Gastrocnemius medialis (tissue), 4 donors: ENCODE results near the gene CHKB. TPM values are rescaled to one million over a fixed set of nuclear protein-coding genes. Genes with fewer than 3 reads are reported as not detected.

Experiments
- ATAC-seq, 2 donors: fragments of 150-250 bp; one replicate each; pipeline ENCODE4 v1.9.1; 2016
- DNase-seq, 2 donors: peaks; one replicate each; pipeline ENCODE4 v3.0.0-alpha.2; 2019
- H3K27ac ChIP-seq, 4 donors: fragments of 200-600 bp; sonication (generic); 1 replicate in 1 of 4; 2 replicates in 3 of 4; pipeline ENCODE4 v1.5.1; 2016 to 2018; ENCODE audit warnings: mild to moderate bottlenecking in 2 of 4, moderate library complexity in 1 of 4
- H3K27me3 ChIP-seq, 3 donors: fragments of 200-600 bp; sonication (generic) in 2 of 3; 1 replicate in 1 of 3; 2 replicates in 2 of 3; pipeline versions ENCODE4 v1.5.1 to v1.6.0; 2016 to 2019; ENCODE audit warnings: mild to moderate bottlenecking in 1 of 3, moderate library complexity in 1 of 3
- H3K36me3 ChIP-seq, 2 donors: fragments of 200-600 bp; sonication (generic) in 1 of 2; one replicate each; pipeline ENCODE4 v1.5.1; 2017 to 2018
- H3K4me1 ChIP-seq, 2 donors: fragments of 200-600 bp; sonication (generic) in 1 of 2; one replicate each; pipeline ENCODE4 v1.5.1; 2016 to 2017; ENCODE audit warnings: mild to moderate bottlenecking in 2 of 2
- H3K4me3 ChIP-seq, 4 donors: fragments of 200-600 bp; sonication (generic) in 3 of 4; 1 replicate in 1 of 4; 2 replicates in 3 of 4; pipeline ENCODE4 v1.5.1; 2016 to 2019; ENCODE audit warnings: mild to moderate bottlenecking in 2 of 4
- H3K9me3 ChIP-seq, 3 donors: fragments of 200-600 bp; sonication (generic) in 2 of 3; 1 replicate in 1 of 3; 2 replicates in 2 of 3; pipeline ENCODE4 v1.5.1; 2016 to 2019
- CTCF ChIP-seq, 5 experiments: fragments of 450-650 bp in 3 of 5; fragments of 200-600 bp in 2 of 5; sonication (generic) in 2 of 5; IDR thresholded peaks in 4 of 5; conservative IDR thresholded peaks in 1 of 5; 1 replicate in 4 of 5; 2 replicates in 1 of 5; pipeline ENCODE4 v1.5.1; 2016 to 2019; ENCODE audit warnings: antibody characterized with exemption in 5 of 5, mild to moderate bottlenecking in 3 of 5, moderate library complexity in 3 of 5
- POLR2A ChIP-seq, 2 donors: fragments of 450-650 bp; IDR thresholded peaks; one replicate each; pipeline ENCODE4 v1.6.1; 2017; ENCODE audit warnings: antibody characterized with exemption in 2 of 2, mild to moderate bottlenecking in 2 of 2, moderate library complexity in 2 of 2
- in situ Hi-C, 4 donors: fragments of 200-750 bp; cut with MboI; loops; one replicate each; pipeline versions ENCODE4 v1.15.0 to v1.8.0; 2017; ENCODE audit warnings: low sequenced_read_pairs in 4 of 4
- intact Hi-C: fragments of 100-400 bp; cut with DNase I; formaldehyde crosslinking; loops from one replicate; pipeline ENCODE4 v1.15.1; 2023; ENCODE audit warnings: low total_unique reads
- total RNA-seq, 4 donors: library from RNA; depleted of rRNA; stranded (reverse); fragments of >200 nt; gene quantifications; one replicate each; pipeline versions ENCODE4 v1.1.0 to v1.2.3, GENCODE V29; 2016

The CHKB gene
- total RNA-seq, 4 donors from 2014 or later: 10.8 to 39.7 (median 24.4) TPM

DNA sequence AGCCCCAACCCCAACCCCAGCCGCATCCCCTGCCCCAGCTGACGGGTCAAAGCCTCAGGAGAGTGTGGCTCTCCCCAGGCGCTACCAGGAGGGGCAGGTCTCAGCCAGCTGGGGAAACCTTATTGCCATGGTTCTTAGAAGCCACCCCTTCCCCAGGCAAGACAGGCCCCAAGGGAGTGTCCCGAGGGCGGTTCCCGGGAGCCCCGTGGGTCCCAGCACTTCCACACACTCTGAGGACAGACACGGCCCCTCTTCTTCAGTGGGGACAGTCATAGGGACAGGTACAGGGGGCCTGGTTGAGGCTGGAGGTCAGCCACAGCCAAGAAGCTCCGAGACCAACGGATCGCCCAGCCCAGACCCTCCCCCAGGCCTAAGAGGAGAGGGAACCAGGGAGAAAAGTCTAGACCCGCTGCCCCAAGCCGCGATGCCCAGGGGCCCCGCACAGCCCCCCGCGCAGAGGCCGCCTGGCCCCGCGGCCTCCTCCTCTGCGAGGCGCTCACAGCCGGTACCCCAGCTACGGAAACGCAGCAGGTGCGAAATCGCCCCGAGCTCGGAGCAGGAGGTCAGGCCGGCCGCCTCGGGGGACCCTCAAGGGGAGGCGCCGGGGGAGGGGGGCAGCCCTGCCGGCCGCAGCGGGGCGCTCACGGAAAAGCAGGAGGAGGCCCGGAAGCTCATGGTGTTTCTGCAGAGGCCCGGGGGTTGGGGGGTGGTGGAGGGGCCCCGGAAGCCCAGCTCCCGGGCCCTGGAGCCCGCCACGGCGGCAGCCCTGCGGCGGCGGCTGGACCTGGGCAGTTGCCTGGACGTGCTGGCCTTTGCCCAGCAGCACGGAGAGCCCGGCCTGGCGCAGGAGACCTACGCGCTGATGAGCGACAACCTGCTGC is 34.4 kb downstream of the CHKB start:
- H3K9me3 ChIP-seq: no peaks in the 10 kb centered on the region
- TF ChIP-seq CTCF (IDR thresholded peaks at IDR 0.05 in 4 of 5, conservative IDR thresholded peaks at IDR 0.05 in 1 of 5) (no peak), POLR2A (IDR thresholded peaks at IDR 0.05) (no peak)
- intact Hi-C loops: no loop called here
- no peak overlapping the region for H3K27ac ChIP-seq
- no peak for DNase-seq
- H3K4me3 ChIP-seq: peak overlapping the region; percentile 13 to 43 (median 23)
- H3K36me3 ChIP-seq: no peaks in the 10 kb centered on the region
- peaks cover 33 to 54% (median 53%) of the 10 kb centered on the region in 3 donors for H3K27me3 ChIP-seq
- ATAC-seq: no peak
- in situ Hi-C loops: no loop called here
- H3K4me1 ChIP-seq: peaks cover 9 to 13% of the 10 kb centered on the region in 2 donors

DNA sequence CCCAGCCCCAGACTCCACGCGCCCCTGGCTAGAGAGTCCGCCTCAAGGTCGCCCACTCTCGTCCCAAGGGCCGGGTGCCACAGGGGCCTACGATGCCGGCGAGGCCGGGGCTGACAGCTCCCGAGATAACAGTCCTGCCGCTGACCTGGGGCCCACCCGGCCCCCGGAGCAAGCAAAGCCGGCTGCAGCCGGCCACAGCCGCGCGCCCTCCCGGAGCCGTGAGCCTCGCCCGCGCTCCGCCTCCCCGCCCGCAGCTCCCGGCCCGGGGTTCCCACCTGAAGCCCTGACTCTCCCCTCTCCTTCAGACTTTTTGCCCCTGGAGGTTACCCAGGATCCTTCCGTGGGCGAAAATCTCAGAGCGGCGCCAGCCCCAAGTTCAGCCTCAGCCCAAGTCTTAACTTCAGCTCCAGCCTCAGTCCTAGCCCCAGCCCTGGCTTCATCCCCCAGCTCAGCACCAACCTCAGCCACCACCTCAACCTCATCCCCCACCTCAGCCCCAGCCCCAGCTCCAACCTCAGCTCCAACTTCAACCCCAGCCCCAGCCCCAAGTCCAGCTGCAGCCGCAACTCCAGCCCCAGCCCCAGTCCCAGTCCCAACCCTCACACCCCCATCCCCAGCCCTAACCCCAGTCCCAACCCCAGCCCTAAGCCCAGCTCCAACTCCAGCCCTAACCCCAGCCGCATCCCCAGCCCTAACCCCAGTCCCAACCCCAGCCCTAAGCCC is 35.2 kb downstream of the CHKB start:
- Histone ChIP-seq H3K4me1 (peaks cover 9 to 13% of the 10 kb centered on the region in 2 donors), H3K9me3 (no peaks in the 10 kb centered on the region), H3K27ac (no peak overlapping the region), H3K36me3 (no peaks in the 10 kb centered on the region), H3K27me3 (peaks cover 33 to 54% (median 53%) of the 10 kb centered on the region in 3 donors), H3K4me3 (no peak overlapping the region)
- no peak for DNase-seq
- intact Hi-C loops (no loop called here), in situ Hi-C loops (no loop called here)
- TF ChIP-seq POLR2A (IDR thresholded peaks at IDR 0.05): no peak
- TF ChIP-seq CTCF (IDR thresholded peaks at IDR 0.05 in 4 of 5, conservative IDR thresholded peaks at IDR 0.05 in 1 of 5): no peak
- ATAC-seq: no peak

GRCh38 chr22:50546326-50547262 is 36.1 kb downstream of the CHKB start:
- in situ Hi-C loops: no loop called here
- Histone ChIP-seq H3K9me3 (no peaks in the 10 kb centered on the region), H3K4me1 (peaks cover 9 to 13% of the 10 kb centered on the region in 2 donors), H3K27me3 (peaks cover 33 to 54% (median 53%) of the 10 kb centered on the region in 3 donors), H3K36me3 (no peaks in the 10 kb centered on the region), H3K27ac (no peak overlapping the region), H3K4me3 (no peak overlapping the region)
- TF ChIP-seq CTCF (IDR thresholded peaks at IDR 0.05 in 4 of 5, conservative IDR thresholded peaks at IDR 0.05 in 1 of 5): no peak
- TF ChIP-seq POLR2A (IDR thresholded peaks at IDR 0.05): no peak
- ATAC-seq (no peak), DNase-seq (no peak)
- intact Hi-C loops: no loop called here

DNA sequence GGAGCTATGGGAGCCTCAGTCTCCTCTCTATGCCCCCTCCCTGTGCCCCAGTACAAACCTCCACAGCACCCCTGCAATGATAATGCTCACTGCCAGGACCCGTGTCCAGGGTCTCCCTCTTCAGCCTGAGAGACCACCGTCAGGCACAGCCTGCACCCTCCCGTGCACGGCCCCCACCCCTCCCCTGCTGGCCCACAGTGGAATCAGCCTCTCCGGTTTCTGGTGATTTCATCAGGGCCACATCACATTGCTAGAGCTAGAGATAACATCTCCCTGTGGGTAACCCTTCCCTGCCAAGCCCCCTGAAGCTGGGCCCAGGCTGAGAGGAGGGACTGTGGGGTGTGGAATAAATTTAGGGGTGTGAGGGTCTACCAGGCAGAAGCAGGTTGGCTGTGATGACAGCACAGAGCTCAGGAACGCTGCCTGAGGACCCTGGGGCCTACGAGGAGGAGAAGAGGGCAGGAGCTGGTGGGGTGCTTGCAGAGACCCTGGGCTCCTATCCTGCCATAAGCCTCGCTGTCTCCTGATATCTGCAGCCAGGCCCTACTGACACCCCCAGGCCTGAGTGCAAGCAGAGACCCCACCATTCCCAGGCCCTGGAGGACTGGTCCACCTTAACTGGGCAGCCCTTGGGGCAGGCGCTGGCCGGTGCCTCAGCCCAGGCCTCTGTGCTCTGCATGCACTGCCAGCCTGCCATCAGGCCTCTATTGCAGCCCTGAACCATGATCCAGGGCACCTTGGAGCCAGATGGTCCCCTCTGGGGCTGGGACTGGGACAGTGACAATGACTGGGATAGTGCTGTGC is 36.9 kb downstream of the CHKB start, which contains the start of gene KLHDC7B:
KLHDC7B (plus strand) TSS at position 378 of the 804 bp plus-strand sequence; CDS start at position 723, 345 bp downstream.
- in situ Hi-C loops: no loop called here
- intact Hi-C loops: no loop called here
- Histone ChIP-seq H3K27ac (no peak within 1 kb of the TSS), H3K27me3 (peaks cover 33 to 54% (median 53%) of the 10 kb centered on the region in 3 donors), H3K4me3 (no peak within 1 kb of the TSS), H3K36me3 (no peaks in the 10 kb centered on the region), H3K9me3 (no peaks in the 10 kb centered on the region), H3K4me1 (peaks cover 9 to 13% of the 10 kb centered on the region in 2 donors)
- no peak for TF ChIP-seq CTCF (IDR thresholded peaks at IDR 0.05 in 4 of 5, conservative IDR thresholded peaks at IDR 0.05 in 1 of 5)
- no peak for TF ChIP-seq POLR2A (IDR thresholded peaks at IDR 0.05)
- ATAC-seq (no peak), DNase-seq (no peak)
